OCI-LY7 (cell line): ENCODE measurements around the gene CCDC71L.

Experiments
- CTCF ChIP-seq: fragments of 200-600 bp; sonication (generic); conservative IDR thresholded peaks from 2 replicates; pipeline ENCODE4 v1.5.1; 2014; ENCODE audit warnings: mild to moderate bottlenecking, antibody characterized with exemption, low read length, moderate library complexity, mixed read lengths
- EZH2phosphoT487 ChIP-seq: fragments of 200-600 bp; sonication (generic); IDR thresholded peaks from 2 replicates; pipeline ENCODE4 v1.6.1; 2018; ENCODE audit warnings: low read depth, borderline replicate concordance, mild to moderate bottlenecking, mixed run types, antibody characterized with exemption, low read length, moderate library complexity, mixed read lengths

DNA sequence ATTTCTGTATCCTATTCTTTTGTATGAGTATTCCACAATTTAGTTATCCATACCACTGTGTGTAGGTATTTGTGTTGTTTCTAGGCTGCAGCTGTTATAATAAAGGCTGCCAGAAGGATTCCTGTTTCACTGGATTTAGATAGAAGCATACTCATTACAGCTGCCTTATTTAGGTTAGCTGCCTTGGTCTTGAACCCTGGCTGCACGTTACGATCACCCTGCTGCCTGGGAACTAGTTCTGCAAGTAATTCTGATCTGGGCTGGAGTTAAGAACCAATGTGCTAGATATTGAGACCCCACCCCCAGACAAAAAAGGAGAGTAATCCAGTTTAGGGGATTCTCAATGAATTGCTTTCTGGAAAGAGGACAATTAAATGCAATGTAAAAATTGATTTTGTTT, 43.1 kb downstream of the CCDC71L start:
- TF ChIP-seq CTCF = no peak
- TF ChIP-seq EZH2phosphoT487 = no peak
